Testis (tissue), 3 donors: Measurements from ENCODE around the gene FYCO1. TPM values are rescaled to one million over a fixed set of nuclear protein-coding genes. Genes with fewer than 3 reads are reported as not detected.

Experiments used
- DNase-seq: peaks from one replicate; pipeline ENCODE4 v3.0.0-alpha.2; 2019
- H3K27ac ChIP-seq, 2 donors: fragments of 200-600 bp; sonication (generic); one replicate each; pipeline ENCODE4 v1.5.1; 2019
- H3K27me3 ChIP-seq: fragments of 200-600 bp; sonication (generic); one replicate; pipeline ENCODE4 v1.5.1; 2019
- H3K36me3 ChIP-seq: fragments of 200-600 bp; sonication (generic); one replicate; pipeline ENCODE4 v1.5.1; 2017; ENCODE audit warnings: low read depth; ENCODE audit errors: missing control alignments
- H3K4me1 ChIP-seq: fragments of 200-600 bp; sonication (generic); one replicate; pipeline ENCODE4 v1.5.1; 2019
- H3K4me3 ChIP-seq, 2 donors: fragments of 200-600 bp; sonication (generic); one replicate each; pipeline ENCODE4 v1.5.1; 2017 to 2019
- H3K9me3 ChIP-seq: fragments of 200-600 bp; sonication (generic); one replicate; pipeline ENCODE4 v1.5.1; 2017
- CTCF ChIP-seq, 3 experiments: fragments of 450-650 bp in 2 of 3; fragments of 200-600 bp in 1 of 3; sonication (generic) in 1 of 3; IDR thresholded peaks; one replicate each; pipeline ENCODE4 v1.5.1; 2016 to 2019; ENCODE audit warnings: antibody characterized with exemption in 3 of 3, mild to moderate bottlenecking in 2 of 3, moderate library complexity in 1 of 3
- POLR2A ChIP-seq: fragments of 450-650 bp; IDR thresholded peaks from one replicate; pipeline ENCODE4 v1.6.1; 2017; ENCODE audit warnings: antibody characterized with exemption, mild to moderate bottlenecking, moderate library complexity
- whole genome bisulfite sequencing, 2 donors: methylation state at CpG; one replicate each; pipeline ENCODE4 v1.1.5; 2018; 5-methylcytosine and 5-hydroxymethylcytosine counted together
- intact Hi-C: fragments of 100-400 bp; cut with DNase I; formaldehyde crosslinking; loops from one replicate; pipeline ENCODE4 v1.15.1; 2023; ENCODE audit warnings: low total_unique reads
- polyA plus RNA-seq: library from polyadenylated mRNA; stranded (reverse); fragments of 350-450 nt; fragmentation: Illumina TruSeq; extraction: RNeasy Lipid Tissue Mini Kit (QIAGEN cat#74804); gene quantifications from one replicate; pipeline ENCODE4 v1.2.3, GENCODE V29; 2014; ENCODE audit warnings: low read depth, low replicate concordance; ENCODE audit not compliant: insufficient read depth
- small RNA-seq, 2 donors: library from RNA; depleted of rRNA; stranded (forward); fragments of <200 nt; gene quantifications; one replicate each; pipeline ENCODE3, GENCODE V24; 2016
- total RNA-seq, 2 donors: library from RNA; depleted of rRNA; stranded (reverse); fragments of >200 nt; gene quantifications; one replicate each; pipeline ENCODE4 v1.2.3, GENCODE V29; 2016

Gene FYCO1
- total and polyA plus RNA-seq, 3 donors from 2014 or later, result 12.8 to 24.2 (median 21.7) TPM

DNA sequence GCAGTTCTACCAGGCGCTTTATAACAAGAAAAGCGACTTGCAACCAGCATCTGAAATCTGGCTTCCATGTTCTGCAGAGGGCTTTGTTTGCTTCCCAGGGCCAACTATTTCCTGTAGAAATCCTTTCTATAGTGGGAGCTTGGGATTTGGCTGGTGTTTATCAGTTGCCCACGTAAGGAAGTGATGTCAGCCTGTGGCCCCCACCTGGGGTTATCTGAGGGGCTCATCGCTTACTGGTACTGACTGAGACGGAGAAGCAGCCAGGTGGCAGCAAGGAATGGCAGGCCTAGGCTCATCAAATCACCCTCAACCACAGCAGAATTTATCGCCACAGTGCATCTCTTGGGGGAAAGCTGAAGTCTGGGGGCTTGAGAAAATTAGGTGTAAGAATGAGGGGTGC, 123.8 kb downstream of the FYCO1 start:
- no peak overlapping the region for H3K4me3 ChIP-seq
- no peak for DNase-seq
- TF ChIP-seq CTCF (IDR thresholded peaks at IDR 0.05) (no peak), POLR2A (no peak)
- 73 to 84% methylated on average over 6 of the region's 6 CpGs for WGBS, 2 donors
- no peaks in the 10 kb centered on the region for H3K27me3 ChIP-seq
- intact Hi-C loops, result no loop called here
- no peaks in the 10 kb centered on the region for H3K4me1 ChIP-seq
- H3K27ac ChIP-seq, result no peak overlapping the region
- H3K9me3 ChIP-seq, result no peaks in the 10 kb centered on the region
- no peaks in the 10 kb centered on the region for H3K36me3 ChIP-seq

DNA sequence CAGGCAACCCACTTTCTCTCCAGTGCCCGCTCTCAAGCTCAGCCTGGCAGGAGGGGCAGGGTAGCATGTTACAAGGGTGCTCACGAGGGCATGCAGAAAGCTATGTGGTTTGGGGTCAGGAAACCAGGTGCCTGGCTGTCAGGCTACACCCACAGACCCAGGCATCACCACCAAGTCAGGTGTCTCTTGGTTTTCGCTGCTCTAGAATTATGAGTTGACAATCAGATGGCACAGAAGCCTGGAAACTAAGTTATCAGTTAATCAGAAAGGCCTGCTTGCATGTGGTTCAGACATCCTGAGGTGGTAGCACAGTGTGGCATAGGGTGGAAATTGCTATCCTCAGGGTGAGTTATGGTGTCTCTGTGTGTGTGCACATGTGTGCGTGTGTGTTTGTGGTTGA, 125.5 kb downstream of the FYCO1 start:
- H3K4me3 ChIP-seq, result no peak overlapping the region
- TF ChIP-seq POLR2A (no peak), CTCF (IDR thresholded peaks at IDR 0.05) (no peak)
- H3K4me1 ChIP-seq, result no peaks in the 10 kb centered on the region
- no peaks in the 10 kb centered on the region for H3K27me3 ChIP-seq
- intact Hi-C loops, result no loop called here
- no peaks in the 10 kb centered on the region for H3K9me3 ChIP-seq
- 82 to 89% methylated on average over 4 of the region's 4 CpGs for WGBS, 2 donors
- no peaks in the 10 kb centered on the region for H3K36me3 ChIP-seq
- H3K27ac ChIP-seq, result no peak overlapping the region
- no peak for DNase-seq

DNA sequence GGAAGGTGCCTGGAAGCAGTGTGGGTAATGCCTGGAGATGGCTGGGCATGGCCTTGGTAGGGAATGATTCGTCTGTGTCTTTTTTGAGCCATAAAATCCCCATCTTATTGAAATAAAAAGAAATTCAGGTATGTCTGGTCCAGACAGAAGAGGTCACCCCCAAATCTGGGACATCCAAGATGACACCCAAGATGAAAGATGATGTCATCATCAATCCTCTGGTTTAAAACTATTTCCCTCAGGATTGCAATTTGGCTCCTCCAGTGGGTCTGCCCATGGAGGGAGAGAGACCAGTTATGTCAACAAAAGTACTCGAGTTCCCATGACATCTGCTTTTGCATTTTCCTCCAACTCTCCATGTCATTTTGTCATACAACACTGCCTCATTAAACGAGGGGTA, 126.0 kb downstream of the FYCO1 start:
- no peaks in the 10 kb centered on the region for H3K36me3 ChIP-seq
- H3K27ac ChIP-seq, result no peak overlapping the region
- DNase-seq, result no peak
- TF ChIP-seq CTCF (IDR thresholded peaks at IDR 0.05) (no peak), POLR2A (no peak)
- 74 to 78% methylated on average over 3 of the region's 3 CpGs for WGBS, 2 donors
- no peaks in the 10 kb centered on the region for H3K4me1 ChIP-seq
- H3K9me3 ChIP-seq, result no peaks in the 10 kb centered on the region
- no peaks in the 10 kb centered on the region for H3K27me3 ChIP-seq
- no peak overlapping the region for H3K4me3 ChIP-seq
- intact Hi-C loops, result no loop called here

DNA sequence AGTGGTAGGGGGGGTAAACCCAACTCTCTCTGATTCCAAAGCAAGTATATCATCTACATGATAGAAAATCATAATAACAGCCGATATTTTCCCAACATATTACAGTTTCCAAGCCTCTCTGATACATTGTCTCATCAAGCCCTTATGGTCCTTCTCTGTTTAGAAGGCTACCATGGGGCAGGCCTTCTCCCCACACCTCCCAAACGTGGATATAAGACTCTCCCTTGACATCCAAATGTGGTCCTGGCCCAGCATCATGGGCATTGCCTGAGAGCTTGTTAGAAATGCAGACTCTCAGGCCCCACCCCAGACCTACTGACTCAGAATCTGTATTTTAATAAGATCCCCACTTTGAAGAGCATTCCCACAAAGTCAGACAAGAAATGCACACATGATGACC, 127.0 kb downstream of the FYCO1 start:
- H3K4me1 ChIP-seq, result no peaks in the 10 kb centered on the region
- 87 to 89% methylated on average over 2 of the region's 2 CpGs for WGBS, 2 donors
- H3K27me3 ChIP-seq, result no peaks in the 10 kb centered on the region
- no peaks in the 10 kb centered on the region for H3K9me3 ChIP-seq
- no peak for DNase-seq
- no peak overlapping the region for H3K27ac ChIP-seq
- H3K36me3 ChIP-seq, result no peaks in the 10 kb centered on the region
- H3K4me3 ChIP-seq, result no peak overlapping the region
- no peak for TF ChIP-seq POLR2A
- no peak for TF ChIP-seq CTCF (IDR thresholded peaks at IDR 0.05)
- intact Hi-C loops, result no loop called here

- intact Hi-C loops, result no loop called here
- no peaks in the 10 kb centered on the region for H3K27me3 ChIP-seq
- TF ChIP-seq POLR2A (no peak), CTCF (IDR thresholded peaks at IDR 0.05) (no peak)
- no peaks in the 10 kb centered on the region for H3K36me3 ChIP-seq
- H3K27ac ChIP-seq, result no peak overlapping the region
- no peaks in the 10 kb centered on the region for H3K4me1 ChIP-seq
- WGBS, 2 donors, result 84 to 87% methylated on average over 2 of the region's 2 CpGs
- DNase-seq, result no peak
- H3K9me3 ChIP-seq, result no peaks in the 10 kb centered on the region
- H3K4me3 ChIP-seq, result no peak overlapping the region
Measured at GRCh38 chr3:45868213-45868612, 127.4 kb downstream of the FYCO1 start.

Small RNA genes lying within 50 kb of the gene (small RNA-seq; reads per million reads assigned to genes)
- 0 reads per million in 2 donors for gene RF00019

Other genes starting within 250 kb of the FYCO1 start
- gene SLC6A20, start 199.3 kb downstream of the FYCO1 start, total RNA-seq, result 1 to 10 TPM in 1 of 2 donors, under 1 TPM in 1; 0.87 to 2.3 TPM
- gene SLC6A20, start 199.3 kb downstream of the FYCO1 start, polyA plus RNA-seq, result 2.3 TPM
- 10 to 100 TPM; 55.6 to 66.4 TPM for gene LZTFL1, start 153.7 kb downstream of the FYCO1 start, total RNA-seq
- 156 TPM for gene LZTFL1, start 153.7 kb downstream of the FYCO1 start, polyA plus RNA-seq
- under 1 TPM in 1 of 2 donors, not detected in 1; 0.19 TPM for gene CCR9, start 109.3 kb downstream of the FYCO1 start, total RNA-seq
- 0.25 TPM for gene CCR9, start 109.3 kb downstream of the FYCO1 start, polyA plus RNA-seq
- gene CXCR6, start 52.4 kb downstream of the FYCO1 start, total RNA-seq, result under 1 TPM; 0.16 to 0.62 TPM
- 2.1 TPM for gene CXCR6, start 52.4 kb downstream of the FYCO1 start, polyA plus RNA-seq
- under 1 TPM; 0.06 to 0.16 TPM for gene XCR1, start 31.7 kb upstream of the FYCO1 start, total RNA-seq
- gene XCR1, start 31.7 kb upstream of the FYCO1 start, polyA plus RNA-seq, result 0.34 TPM
- 1 to 10 TPM in 1 of 2 donors, under 1 TPM in 1; 0.16 to 1.8 TPM for gene CCR1, start 212.5 kb upstream of the FYCO1 start, total RNA-seq
- 4.9 TPM for gene CCR1, start 212.5 kb upstream of the FYCO1 start, polyA plus RNA-seq
- not detected for gene CCR3, start 246.6 kb upstream of the FYCO1 start, total RNA-seq
- gene CCR3, start 246.6 kb upstream of the FYCO1 start, polyA plus RNA-seq, result not detected